ENCODE data around the gene SPO11. TPM values are rescaled to one million over a fixed set of nuclear protein-coding genes. Genes with fewer than 3 reads are reported as not detected.

SPO11 gene
- total and polyA plus RNA-seq, 7 donors: not detected

DNA sequence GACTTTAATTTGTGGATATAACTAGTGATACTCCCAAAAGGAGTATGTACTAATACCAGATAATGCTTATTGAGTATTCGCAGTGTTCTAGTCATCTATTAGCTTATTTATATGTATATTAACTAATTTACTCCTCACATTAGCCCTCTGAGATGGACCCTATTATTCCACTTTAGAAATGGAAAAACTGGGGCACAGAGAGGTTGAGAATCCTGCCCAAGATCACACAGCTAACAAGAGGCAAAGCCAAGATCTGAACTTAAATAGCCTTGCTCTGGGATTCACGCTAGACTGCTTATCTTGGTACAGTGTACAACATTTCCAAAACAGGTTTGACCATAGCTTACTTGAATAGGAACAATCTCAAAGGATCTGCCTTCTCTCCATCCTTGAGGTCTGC is 8.5 kb upstream of the SPO11 start:
- no peak for DNase-seq
- Histone ChIP-seq H3K36me3 (ENCODE audit: insufficient read depth in 1 of 2, low read depth in 1 of 2) (no peaks in the 10 kb centered on the region), H3K9me3 (no peaks in the 10 kb centered on the region), H3K27ac (no peak overlapping the region), H3K4me1 (no peaks in the 10 kb centered on the region), H3K4me3 (no peak overlapping the region), H3K27me3 (ENCODE audit: insufficient read depth in 3 of 3, low read length in 2 of 3) (peaks cover 0 to 30% (median 0%) of the 10 kb centered on the region in 3 donors)
- WGBS, 3 donors: 89 to 100% (median 94%) methylated on average over 2 of the region's 2 CpGs
- TF ChIP-seq, protein P1, sequence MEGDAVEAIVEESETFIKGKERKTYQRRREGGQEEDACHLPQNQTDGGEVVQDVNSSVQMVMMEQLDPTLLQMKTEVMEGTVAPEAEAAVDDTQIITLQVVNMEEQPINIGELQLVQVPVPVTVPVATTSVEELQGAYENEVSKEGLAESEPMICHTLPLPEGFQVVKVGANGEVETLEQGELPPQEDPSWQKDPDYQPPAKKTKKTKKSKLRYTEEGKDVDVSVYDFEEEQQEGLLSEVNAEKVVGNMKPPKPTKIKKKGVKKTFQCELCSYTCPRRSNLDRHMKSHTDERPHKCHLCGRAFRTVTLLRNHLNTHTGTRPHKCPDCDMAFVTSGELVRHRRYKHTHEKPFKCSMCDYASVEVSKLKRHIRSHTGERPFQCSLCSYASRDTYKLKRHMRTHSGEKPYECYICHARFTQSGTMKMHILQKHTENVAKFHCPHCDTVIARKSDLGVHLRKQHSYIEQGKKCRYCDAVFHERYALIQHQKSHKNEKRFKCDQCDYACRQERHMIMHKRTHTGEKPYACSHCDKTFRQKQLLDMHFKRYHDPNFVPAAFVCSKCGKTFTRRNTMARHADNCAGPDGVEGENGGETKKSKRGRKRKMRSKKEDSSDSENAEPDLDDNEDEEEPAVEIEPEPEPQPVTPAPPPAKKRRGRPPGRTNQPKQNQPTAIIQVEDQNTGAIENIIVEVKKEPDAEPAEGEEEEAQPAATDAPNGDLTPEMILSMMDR (IDR thresholded peaks at IDR 0.05): no peak
- intact Hi-C loops (cut with DNase I): no loop called here
- ATAC-seq: no peak

DNA sequence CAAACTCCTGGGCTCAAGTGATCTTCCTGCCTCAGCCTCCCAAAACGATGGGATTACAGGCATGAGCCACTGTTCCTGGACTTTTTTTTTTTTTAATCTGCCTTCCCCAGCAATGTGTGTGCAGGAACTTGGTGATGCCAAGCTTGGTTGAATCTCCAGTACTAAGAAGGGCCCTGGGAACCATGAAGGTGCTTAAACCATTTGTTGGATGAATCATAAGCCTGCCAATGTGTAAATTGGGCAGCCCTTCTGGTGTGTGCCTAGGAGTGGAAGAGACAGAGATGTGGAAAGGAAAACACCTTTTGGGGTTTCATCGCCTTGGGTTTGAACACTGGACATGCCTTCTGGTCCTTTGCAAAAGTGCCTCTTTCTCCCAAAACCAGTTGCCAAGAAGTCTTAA is 7.1 kb upstream of the SPO11 start:
- DNase-seq (no peak), ATAC-seq (no peak)
- Histone ChIP-seq H3K36me3 (ENCODE audit: insufficient read depth in 1 of 2, low read depth in 1 of 2) (no peaks in the 10 kb centered on the region), H3K9me3 (no peaks in the 10 kb centered on the region), H3K4me1 (no peaks in the 10 kb centered on the region), H3K27me3 (ENCODE audit: insufficient read depth in 3 of 3, low read length in 2 of 3) (peaks cover 0 to 30% (median 0%) of the 10 kb centered on the region in 3 donors), H3K4me3 (no peak overlapping the region), H3K27ac (no peak overlapping the region)
- WGBS, 3 donors: 70 to 83% (median 78%) methylated on average over 2 of the region's 2 CpGs
- TF ChIP-seq, protein P1 (IDR thresholded peaks at IDR 0.05): no peak
- intact Hi-C loops (cut with DNase I): no loop called here

DNA sequence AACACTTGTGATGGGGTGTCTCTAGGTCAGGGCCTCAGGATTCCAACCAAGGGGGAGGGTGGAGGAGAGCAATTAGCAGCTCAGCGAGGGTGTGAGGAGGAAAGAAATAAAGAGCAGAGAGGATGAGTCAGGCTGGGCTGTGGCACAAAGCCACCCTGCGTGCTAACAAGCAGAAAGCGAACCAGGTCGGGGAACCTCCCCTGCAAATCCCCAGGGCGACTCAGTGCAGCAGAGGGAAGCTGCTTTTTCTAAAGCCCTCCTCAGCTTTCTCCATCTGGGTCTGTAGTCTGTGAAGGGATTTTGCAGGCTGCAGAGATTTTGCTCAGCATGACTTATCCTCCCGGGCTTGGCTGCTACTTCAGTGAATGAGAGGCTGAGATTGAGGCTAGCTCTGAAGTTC is 6.6 kb upstream of the SPO11 start:
- no peak for ATAC-seq
- H3K4me3 ChIP-seq: no peak overlapping the region

DNA sequence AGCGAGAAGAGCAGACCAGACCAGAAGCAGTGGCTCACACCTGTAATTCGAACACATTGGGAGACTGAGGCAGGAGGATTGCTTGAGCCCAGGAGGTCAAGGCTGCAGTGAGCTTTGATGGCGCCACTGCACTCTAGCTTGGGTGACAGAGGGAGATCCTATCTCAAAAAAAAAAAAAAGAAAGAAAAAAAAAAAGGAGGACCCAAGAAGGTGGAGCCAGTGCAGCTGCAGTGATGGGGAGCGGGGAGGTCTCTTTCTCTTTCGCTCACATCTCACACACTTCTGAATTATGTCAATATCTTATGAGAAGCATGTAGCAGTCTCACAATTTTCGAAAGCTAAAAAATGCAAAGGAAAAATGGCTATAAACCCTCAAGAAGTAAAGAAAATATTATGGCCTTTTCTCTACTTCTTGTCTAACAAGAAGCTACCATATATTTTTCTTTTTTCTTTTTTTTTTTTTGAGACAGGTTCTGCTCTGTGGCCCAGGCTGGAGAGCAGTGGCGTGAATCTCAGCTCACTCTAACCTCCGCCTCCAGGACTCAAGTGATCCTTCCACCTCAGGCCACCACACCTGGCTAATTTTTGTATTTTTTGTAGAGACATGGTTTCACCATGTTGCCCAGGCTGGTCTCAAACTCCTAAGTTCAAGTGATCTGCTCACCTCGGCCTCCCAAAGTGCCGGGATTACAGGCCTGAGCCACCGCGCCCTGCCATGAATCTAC is 3.8 kb upstream of the SPO11 start:
- WGBS, 3 donors: 88 to 90% (median 90%) methylated on average over 12 of the region's 12 CpGs
- H3K4me1 ChIP-seq: no peaks in the 10 kb centered on the region
- ATAC-seq: no peak
- DNase-seq: no peak
- intact Hi-C loops (cut with DNase I): no loop called here
- no peak overlapping the region for H3K27ac ChIP-seq
- no peak overlapping the region for H3K4me3 ChIP-seq
- TF ChIP-seq, protein P1 (IDR thresholded peaks at IDR 0.05): no peak
- H3K9me3 ChIP-seq: no peaks in the 10 kb centered on the region
- H3K27me3 ChIP-seq (ENCODE audit: insufficient read depth in 3 of 3, low read length in 2 of 3): peaks cover 0 to 28% (median 0%) of the 10 kb centered on the region in 3 donors
- no peaks in the 10 kb centered on the region for H3K36me3 ChIP-seq (ENCODE audit: insufficient read depth in 1 of 2, low read depth in 1 of 2)

More for the DNA sequence above, 6.6 kb upstream of the SPO11 start:
- H3K4me1 ChIP-seq: no peaks in the 10 kb centered on the region
- H3K27me3 ChIP-seq (ENCODE audit: insufficient read depth in 3 of 3, low read length in 2 of 3): peaks cover 0 to 30% (median 0%) of the 10 kb centered on the region in 3 donors
- intact Hi-C loops (cut with DNase I): no loop called here
- peak; percentile 37 to 53 for DNase-seq
- TF ChIP-seq, protein P1 (IDR thresholded peaks at IDR 0.05): no peak
- H3K36me3 ChIP-seq (ENCODE audit: insufficient read depth in 1 of 2, low read depth in 1 of 2): no peaks in the 10 kb centered on the region
- 14 to 19% (median 18%) methylated on average over 6 of the region's 6 CpGs for WGBS, 3 donors
- H3K27ac ChIP-seq: no peak overlapping the region
- H3K9me3 ChIP-seq: no peaks in the 10 kb centered on the region

Measured in psoas muscle (tissue), 8 donors.